NCI-H128 (cell line): ENCODE results near the gene SELENOO.
"Not testable (repeated sequence)": the region's sequence is repeated elsewhere in the genome, so short reads cannot be mapped to it uniquely, and the experiment has no call there.

Experiments used
- DNase-seq: peaks from one replicate; lab custom pipeline; 2025; ENCODE audit not compliant: unreplicated experiment; lab: John Stamatoyannopoulos, UW

The SELENOO gene

GRCh38 chr22:50198624-50199017 is 2.2 kb upstream of the SELENOO start:
- DNase-seq = no peak

GRCh38 chr22:50199251-50199721 is 1.5 kb upstream of the SELENOO start:
- no peak for DNase-seq

GRCh38 chr22:50199829-50200460 is 866 bp upstream of the SELENOO start:
- DNase-seq = no peak

GRCh38 chr22:50201191-50202129 is 649 bp downstream of the SELENOO start:
- no peak for DNase-seq

GRCh38 chr22:50202130-50202666 is 1.4 kb downstream of the SELENOO start:
- no peak for DNase-seq

GRCh38 chr22:50203288-50203687 is 2.5 kb downstream of the SELENOO start:
- DNase-seq = no peak

- DNase-seq = no peak
Measured at GRCh38 chr22:50204571-50204970, 3.8 kb downstream of the SELENOO start.

GRCh38 chr22:50204998-50205397 is 4.2 kb downstream of the SELENOO start:
- not testable (repeated sequence) for DNase-seq

- DNase-seq = no peak
Measured at GRCh38 chr22:50205781-50206569, 5.2 kb downstream of the SELENOO start.

- DNase-seq = no peak
Measured at GRCh38 chr22:50206599-50206998, 5.8 kb downstream of the SELENOO start.

GRCh38 chr22:50207383-50208140 is 6.8 kb downstream of the SELENOO start:
- DNase-seq = no peak

- DNase-seq = no peak
Measured at GRCh38 chr22:50208430-50208938, 7.7 kb downstream of the SELENOO start.

- no peak for DNase-seq
Measured at GRCh38 chr22:50208939-50209892, 8.4 kb downstream of the SELENOO start.

GRCh38 chr22:50209893-50210292 is 9.1 kb downstream of the SELENOO start:
- DNase-seq = no peak

- no peak for DNase-seq
Measured at GRCh38 chr22:50210378-50211139, 9.7 kb downstream of the SELENOO start.

GRCh38 chr22:50211147-50211546 is 10.3 kb downstream of the SELENOO start:
- no peak for DNase-seq

GRCh38 chr22:50213263-50213662 is 12.5 kb downstream of the SELENOO start:
- no peak for DNase-seq

- no peak for DNase-seq
Measured at GRCh38 chr22:50215297-50216054, 14.7 kb downstream of the SELENOO start.
